HT-29 (cell line): ENCODE results near the gene ENOX1. TPM values are rescaled to one million over a fixed set of nuclear protein-coding genes. Genes with fewer than 3 reads are reported as not detected.
"Not testable (repeated sequence)": the region's sequence is repeated elsewhere in the genome, so short reads cannot be mapped to it uniquely, and the experiment has no call there.

Experiments used
- DNase-seq: peaks from one replicate; pipeline ENCODE4 v3.0.0-alpha.2; 2015; ENCODE audit warnings: low spot score
- total RNA-seq: library from RNA; depleted of rRNA; stranded (reverse); fragments of >200 nt; shearing (Covaris generic); gene quantifications from 2 replicates; pipeline ENCODE4 v1.2.3, GENCODE V29; 2014

ENOX1 gene
- total RNA-seq, 1 experiment from 2014 or later, result 0.10 TPM

DNA sequence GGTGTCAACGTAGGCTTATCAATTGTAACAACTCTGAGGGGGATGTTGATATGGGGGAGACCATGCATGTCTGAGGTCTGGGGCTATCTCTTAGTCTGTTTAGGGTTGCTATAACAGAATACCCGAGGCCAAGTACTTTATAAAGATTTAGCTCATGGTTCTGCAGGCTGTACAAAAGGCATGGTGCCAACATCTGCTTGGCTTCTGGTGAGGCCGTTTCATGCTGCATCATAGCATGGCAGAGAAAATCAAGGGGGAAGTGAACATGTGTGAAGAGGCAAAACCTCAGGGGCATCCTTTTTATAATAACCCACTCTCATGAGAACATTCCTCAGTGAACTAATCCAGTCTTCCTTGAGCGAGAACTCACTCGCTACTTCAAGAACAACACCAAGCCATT lies 353.8 kb downstream of the ENOX1 start:
- no peak for DNase-seq

DNA sequence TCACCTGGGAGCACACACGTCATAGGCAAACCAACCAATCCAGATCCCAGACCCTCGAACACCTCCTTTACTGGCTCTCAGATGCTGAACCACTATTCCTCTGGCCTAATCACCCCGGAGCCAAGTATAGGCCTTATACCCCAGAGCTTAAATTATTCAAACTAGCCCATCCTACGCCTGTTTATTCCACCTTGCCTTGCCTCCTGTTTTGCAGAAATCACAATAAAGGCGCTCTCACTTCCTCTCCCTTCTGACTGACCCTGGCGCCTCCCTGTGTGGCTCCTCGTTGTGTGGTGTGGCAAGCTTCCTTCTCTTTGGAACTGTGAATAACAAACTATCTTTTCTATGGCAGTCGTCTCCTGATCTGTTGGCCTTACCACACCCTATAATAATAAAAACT lies 354.9 kb downstream of the ENOX1 start:
- DNase-seq, result no peak

GRCh38 chr13:43431290-43431716 lies 355.5 kb downstream of the ENOX1 start:
- DNase-seq, result no peak

- no peak for DNase-seq
These were observed 358.1 kb downstream of the ENOX1 start for GRCh38 chr13:43428545-43429296.

DNA sequence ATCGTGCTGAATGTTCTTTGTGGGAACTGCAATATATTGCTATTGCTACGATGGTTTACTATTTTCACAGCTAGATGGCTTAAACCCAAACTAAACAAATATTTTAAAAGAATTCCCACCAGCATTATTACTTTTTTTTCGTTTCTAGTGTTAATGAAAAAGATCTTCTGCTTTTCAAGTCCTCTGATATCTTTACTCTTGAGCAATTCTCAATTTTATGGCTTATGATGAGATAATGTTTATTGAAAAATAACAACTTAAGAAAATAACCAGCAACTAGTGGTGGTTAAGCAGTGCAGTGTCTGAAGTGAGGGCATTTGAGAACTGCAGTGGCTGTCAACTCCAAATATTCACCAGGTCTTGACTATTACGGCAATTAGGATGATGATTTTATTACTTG lies 360.4 kb downstream of the ENOX1 start:
- DNase-seq, result no peak

DNA sequence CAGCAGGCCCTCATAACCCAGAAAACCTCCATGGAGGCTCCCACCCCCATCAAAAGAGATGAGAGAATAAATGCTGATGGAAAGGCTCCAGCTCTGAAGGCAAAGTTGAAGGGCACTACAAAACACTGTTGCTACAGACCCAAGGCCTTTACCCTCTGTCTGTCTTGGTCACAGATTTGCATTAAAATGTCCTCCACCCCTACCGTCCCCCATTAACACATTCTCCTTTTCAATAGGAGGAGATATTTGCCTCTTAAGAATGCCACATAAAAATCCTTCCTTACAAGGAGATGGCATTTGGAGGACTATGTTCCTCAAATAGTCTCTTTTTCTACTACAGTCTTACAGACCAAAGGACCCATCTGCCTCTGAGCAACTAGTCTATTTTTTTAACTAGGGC lies 361.5 kb downstream of the ENOX1 start:
- no peak for DNase-seq

- no peak for DNase-seq
These were observed 362.4 kb downstream of the ENOX1 start for GRCh38 chr13:43424412-43424811.

DNA sequence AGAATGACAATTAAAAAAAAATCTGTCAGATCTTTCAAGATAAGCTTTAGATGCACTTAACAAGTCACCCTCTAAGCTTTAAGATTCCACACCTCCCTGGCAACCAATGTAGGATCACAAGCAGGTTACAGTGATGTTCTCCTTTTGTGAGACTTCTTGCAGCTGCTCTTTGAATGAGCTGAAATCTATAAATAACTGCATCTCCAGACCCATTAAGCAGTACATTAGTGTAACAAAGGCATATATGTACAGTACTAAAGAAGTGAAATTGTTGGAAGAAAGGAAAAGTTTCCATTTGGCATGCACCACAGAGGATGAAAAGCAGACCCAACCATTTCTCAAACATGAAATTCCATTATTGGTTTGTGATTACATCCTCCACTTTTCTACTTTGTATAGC lies 364.7 kb downstream of the ENOX1 start:
- no peak for DNase-seq

DNA sequence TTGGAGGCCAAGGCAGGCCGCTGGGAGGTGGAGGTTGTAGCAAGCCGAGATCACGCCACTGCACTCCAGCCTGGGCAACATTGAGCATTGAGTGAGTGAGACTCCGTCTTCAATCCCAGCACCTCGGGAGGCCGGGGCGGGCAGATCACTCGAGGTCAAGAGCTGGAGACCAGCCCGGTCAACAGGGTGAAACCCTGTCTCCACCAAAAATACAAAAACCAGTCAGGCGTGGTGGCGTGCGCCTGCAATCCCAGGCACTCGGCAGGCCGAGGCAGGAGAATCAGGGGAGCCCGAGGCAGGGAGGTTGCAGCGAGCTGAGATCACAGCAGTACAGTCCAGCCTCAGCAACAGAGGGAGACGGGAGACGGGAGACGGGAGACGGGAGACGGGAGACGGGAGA lies 369.9 kb downstream of the ENOX1 start:
- not testable (repeated sequence) for DNase-seq

- not testable (repeated sequence) for DNase-seq
These were observed 370.4 kb downstream of the ENOX1 start for GRCh38 chr13:43416408-43416807.

DNA sequence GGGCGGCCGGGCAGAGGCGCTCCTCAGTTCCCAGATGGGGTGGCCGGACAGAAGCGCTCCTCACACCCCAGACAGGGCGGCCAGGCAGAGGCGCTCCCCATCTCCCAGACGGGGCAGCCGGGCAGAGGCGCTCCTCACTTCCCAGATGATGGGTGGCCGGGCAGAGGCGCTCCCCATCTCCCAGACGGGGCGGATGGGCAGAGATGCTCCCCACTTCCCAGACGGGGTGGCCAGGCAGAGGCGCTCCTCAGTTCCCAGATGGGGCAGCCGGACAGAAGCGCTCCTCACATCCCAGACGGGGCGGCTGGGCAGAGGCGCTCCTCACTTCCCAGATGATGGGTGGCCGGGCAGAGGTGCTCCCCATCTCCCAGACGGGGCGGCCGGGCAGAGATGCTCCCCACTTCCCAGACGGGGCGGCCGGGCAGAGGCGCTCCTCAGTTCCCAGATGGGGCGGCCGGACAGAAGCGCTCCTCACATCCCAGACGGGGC lies 370.8 kb downstream of the ENOX1 start:
- DNase-seq, result not testable (repeated sequence)

DNA sequence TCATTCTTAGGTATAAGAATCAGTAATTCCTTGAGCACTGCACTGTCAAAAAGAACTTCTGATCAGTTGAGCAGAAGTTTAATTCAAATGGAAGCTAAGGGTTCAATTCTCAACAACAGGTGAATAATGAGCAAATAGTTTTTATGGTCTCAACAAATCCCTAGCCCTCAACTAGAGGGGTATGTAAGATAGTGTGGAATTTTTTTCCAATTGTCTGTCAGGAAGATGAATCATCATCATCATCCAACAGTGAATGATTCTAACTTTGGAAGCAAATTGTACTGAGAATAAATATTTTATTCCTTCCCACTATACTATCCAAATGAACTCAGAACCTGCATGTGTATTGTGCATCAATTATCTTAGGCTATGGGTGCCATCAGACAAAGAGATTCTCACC lies 372.7 kb downstream of the ENOX1 start:
- DNase-seq, result no peak

DNA sequence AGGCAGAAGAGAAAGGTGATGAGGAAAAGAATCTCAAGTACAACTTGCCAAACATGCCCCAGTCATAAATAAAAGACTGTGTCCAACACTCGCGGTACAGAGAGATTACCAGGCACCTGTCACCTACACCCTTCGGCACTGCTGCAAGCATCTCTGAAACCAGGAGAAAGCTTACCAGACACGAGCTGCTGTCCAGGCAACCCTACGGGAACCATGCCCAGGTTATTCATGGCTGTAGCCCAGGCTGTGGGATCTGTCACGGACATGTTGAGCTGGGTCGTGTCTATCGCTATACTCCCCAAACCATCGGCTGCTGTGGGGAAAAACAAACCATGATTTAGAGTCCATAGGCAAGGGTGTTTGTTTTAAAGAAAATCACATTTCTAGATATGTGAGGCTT lies 375.0 kb downstream of the ENOX1 start:
- no peak for DNase-seq

- no peak for DNase-seq
These were observed 375.6 kb downstream of the ENOX1 start for GRCh38 chr13:43411211-43411610.

DNA sequence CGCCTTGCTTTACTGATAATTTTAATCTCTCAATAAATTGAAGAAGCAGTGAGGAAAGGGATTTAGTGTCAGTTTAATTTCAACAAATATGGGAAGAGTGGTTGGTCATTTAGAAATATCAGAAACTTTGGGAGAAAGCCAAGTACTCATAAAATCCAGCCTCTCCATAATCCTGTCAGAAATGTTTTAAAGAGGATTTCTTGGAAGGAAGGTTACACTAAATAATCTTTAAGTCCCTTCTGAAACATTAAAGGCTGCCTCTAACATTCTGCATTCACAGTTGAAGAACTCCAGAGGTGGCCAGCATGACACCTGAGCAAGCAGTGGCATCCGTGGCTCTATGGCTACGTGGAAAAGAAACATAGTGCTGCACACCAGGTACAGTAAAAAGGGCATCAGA lies 378.5 kb downstream of the ENOX1 start:
- no peak for DNase-seq

DNA sequence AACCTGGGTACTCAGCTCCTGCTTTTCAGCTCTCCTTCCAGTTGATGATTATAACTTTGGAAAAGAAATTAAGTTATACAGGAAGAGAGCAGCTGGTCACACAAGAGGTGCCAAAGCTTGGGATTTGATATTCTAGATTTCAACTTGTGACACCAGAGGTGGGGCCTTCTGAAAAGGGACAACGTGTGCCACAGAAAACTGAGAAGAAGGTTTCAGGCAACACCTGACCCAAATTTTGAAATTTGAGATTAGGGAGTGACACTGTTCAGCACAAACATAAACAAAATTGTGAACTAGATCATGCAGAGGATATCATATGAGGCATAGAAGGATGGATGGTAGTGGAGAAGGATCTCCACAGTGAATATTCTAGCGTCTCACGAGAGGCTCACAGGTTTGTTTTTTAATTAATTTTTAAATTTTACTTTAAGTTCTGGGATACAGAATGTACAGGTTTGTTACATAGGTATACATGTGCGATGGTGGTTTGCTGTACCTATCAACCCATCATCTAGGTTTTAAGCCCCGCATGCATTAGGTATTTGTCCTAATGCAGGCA lies 379.7 kb downstream of the ENOX1 start:
- DNase-seq, result no peak

DNA sequence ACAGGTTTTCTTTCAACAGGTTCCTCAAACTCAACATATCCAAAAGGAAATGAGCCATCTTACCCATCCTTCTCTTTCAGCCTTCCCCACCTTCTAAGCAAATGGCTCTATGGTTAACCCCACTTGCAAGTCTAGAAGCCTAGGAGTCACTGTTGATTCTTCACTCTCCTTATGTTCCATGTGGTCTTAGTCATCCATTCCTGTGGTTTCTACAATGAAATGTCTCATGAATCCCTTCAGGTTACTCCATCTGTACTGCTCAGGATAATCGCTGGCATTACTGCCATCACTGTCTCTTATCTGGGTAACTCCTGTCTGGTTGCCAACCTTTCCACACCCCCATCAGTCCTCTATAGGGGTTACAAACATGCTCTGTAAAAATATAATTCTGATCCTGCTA lies 381.3 kb downstream of the ENOX1 start:
- DNase-seq, result no peak

DNA sequence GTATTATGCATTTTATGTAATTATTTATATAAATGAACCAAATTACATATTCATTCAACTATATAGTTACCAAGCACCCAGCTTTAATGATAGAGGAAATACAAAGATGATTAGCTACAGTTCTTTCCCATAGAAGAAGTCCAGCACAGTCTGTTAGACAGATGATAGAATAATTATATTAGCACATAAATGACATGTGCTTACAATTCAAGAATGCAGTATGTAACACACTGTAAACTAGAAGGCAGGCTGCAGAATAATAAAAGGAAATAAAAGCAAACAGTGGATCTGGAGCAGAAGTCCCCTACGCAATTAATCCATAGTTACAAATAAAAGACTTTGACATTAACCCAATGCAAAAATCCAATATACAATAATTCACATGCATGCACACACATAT lies 384.4 kb downstream of the ENOX1 start:
- no peak for DNase-seq

DNA sequence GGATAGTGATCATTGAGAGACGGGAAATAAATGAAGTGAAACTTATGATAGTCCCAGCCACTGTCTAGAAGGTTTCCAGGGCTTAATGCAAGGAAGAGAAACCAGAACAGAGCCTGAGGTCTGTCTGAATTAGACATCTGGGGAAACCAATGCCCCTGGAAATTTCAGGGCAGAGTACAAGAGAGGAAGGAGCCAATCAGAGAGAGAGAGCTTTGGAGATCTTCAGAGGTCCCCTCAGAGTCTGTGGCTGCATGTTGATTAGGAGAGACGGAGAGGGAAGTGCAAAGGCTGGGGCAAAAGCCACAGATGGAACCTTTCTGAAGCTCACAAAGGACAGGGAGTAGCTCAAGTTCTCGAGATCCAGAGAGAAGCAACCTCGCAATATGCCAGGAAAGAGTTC lies 385.4 kb downstream of the ENOX1 start:
- no peak for DNase-seq

GRCh38 chr13:43397111-43397510 lies 389.7 kb downstream of the ENOX1 start:
- DNase-seq, result no peak

- no peak for DNase-seq
These were observed 395.7 kb downstream of the ENOX1 start for GRCh38 chr13:43391036-43391435.

- DNase-seq, result no peak
These were observed 396.2 kb downstream of the ENOX1 start for GRCh38 chr13:43390619-43391018.

- no peak for DNase-seq
These were observed 396.8 kb downstream of the ENOX1 start for GRCh38 chr13:43389983-43390382.
